Left cardiac atrium (tissue), 4 donors: ENCODE results near the gene SLC12A7. TPM values are rescaled to one million over a fixed set of nuclear protein-coding genes. Genes with fewer than 3 reads are reported as not detected.
A peak's percentile ranks its signal among the peaks of the same experiment; 100 is the strongest.
"Not testable (repeated sequence)": the region's sequence is repeated elsewhere in the genome, so short reads cannot be mapped to it uniquely, and the experiment has no call there.

Experiments
- ATAC-seq, 2 donors: fragments of 200-7000 bp; cut with Tn5 transposase; one replicate each; pipeline ENCODE4 v1.9.1; 2020; ENCODE audit warnings: mild to moderate bottlenecking in 2 of 2, moderate library complexity in 2 of 2
- DNase-seq: peaks from one replicate; pipeline ENCODE4 v3.0.0-alpha.2; 2020
- intact Hi-C, 2 donors: fragments of 100-400 bp; cut with DNase I; formaldehyde crosslinking; loops; one replicate each; pipeline versions ENCODE4 v1.14.1 to v1.15.1; 2022 to 2023
- total RNA-seq, 2 donors: library from RNA; stranded (reverse); fragmentation: NEBNext Ultra II Directional; extraction: Animal tissue kit (Norgen Biotek cat#: 25700); gene quantifications; one replicate each; pipeline ENCODE4 v1.2.1, GENCODE V29; 2021
- donor health status: DM: no; HTN: yes; CAD: no.
- donor health status: DM: no; HTN: yes; CAD: no; lungs with severe emphysema.
- donor health status: DM: yes; HTN: yes; CAD: no.
- donor health status: Dilated cardiomyopathy.

Gene SLC12A7
- total RNA-seq, 2 donors from 2014 or later: 53.7 to 54.1 TPM

DNA sequence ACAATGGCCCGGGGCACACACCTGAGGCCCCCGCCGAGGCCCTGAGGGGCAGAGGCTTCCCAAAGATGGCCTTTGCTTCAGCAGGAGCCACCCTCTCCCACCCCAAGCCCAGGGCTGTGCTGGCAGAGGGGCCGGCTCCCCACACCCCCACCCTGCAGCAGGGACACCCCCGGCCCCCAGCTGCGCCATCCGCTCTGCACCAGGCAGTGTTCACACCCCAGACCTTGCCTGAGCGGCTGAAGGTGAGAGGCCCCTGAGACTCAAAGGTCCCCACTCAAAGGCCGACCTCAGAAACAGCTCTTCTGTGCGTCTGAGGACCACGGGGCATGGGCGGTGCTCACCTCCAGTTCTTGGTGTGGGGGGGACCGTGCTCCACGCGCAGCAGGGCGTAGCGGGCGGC, 37.6 kb downstream of the SLC12A7 start:
- ATAC-seq (peak in 1 of 2 donors; percentile 7), DNase-seq (no peak)

DNA sequence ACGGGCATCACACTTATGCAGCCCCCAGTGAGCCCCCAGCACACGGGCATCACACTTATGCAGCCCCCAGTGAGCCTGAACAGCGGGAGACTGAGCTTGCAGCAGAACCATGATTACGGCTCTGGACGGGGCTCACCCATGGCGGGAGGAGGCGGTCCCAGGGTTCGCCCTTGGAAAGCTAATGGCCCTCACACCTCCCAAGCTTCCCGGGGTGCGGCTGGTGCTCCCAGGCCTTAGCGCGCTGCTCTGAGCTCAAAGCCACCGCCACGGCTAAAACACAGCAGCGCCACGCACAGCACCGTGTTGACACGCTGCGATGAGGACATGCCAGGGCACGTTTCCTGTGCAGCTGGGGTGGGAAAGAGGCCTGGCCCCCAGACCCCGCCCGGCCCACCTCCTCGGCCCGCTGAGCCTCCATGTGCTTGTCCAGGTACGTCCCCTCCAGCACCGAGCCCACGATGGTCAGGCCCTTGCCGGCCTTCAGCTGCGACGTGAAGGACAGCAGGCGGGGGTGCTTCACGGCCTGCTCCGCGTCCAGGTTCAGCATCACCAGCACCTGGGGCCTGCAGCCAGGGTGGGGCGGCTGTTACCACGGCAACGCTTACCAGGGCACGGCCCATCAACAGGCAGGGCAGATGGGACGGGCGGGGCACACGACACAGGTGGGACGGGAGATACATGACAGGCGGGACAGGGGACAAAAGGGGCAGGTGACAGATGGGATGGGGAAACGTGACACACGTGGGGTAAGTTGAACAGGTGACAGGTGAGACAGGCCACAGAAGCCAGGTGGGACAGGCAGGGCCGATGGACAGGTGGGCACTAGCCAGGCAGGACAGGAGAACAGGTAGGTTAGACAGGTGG, 38.4 kb downstream of the SLC12A7 start:
- ATAC-seq (no peak), DNase-seq (no peak)
- intact Hi-C loops: no loop called here

More for the DNA sequence above, 37.6 kb downstream of the SLC12A7 start:
- intact Hi-C loops: no loop called here

GRCh38 chr5:1069720-1070088, 42.2 kb downstream of the SLC12A7 start:
- DNase-seq (no peak), ATAC-seq (no peak)
- intact Hi-C loops: no loop called here

GRCh38 chr5:1068895-1069719, 42.8 kb downstream of the SLC12A7 start:
- DNase-seq (no peak), ATAC-seq (no peak)
- intact Hi-C loops: no loop called here

- ATAC-seq (peak; percentile 72 to 83), DNase-seq (no peak)
- intact Hi-C loops: no loop called here
Observed at GRCh38 chr5:1068204-1068894, 43.5 kb downstream of the SLC12A7 start.

DNA sequence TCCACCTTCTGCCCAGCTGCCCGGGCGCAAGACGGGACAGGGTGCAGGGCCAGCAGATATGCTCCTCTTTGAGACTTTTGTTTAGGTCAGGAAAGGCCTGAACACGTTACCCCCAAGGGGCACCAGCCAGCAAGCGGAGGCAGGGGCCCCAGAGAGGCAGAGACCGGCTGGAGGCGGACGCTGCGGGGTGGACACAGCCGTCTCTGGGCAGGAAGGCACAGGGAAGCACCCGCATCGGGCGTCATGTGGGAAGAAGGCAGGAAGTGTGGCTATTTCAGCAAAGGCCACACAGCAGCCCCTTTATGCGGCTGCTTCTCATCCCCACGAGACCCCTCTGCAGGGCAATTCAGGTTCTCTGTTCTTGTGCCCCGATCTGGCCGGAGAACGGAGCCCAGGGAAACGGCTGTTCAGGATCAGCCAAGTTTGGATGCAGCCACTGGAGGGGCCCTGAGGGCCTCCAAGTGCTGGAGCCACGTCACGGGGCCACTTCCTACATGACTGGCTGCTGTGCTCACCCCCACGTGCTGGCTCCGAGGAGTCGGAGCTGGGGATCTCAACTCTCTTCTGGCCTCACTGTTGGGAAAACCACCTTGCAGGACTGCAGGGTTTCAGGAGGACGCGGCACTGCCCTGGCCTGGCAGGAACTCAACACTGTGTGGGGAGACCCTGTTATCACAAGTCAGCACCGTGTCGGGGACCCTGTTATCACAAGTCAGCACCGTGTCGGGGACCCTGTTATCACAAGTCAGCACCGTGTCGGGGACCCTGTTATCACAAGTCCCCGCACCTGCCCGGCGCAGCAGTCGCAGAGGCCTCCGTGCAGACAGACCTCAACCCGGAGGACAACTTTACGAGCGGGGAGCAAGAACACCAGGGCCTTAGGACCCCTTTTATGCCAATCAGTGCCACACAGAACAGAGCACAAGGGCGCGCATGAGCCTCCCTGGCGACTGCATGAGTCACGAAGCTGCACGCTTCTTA, 44.4 kb downstream of the SLC12A7 start:
- ATAC-seq (peak; percentile 33 to 62), DNase-seq (no peak)
- intact Hi-C loops: no loop called here

GRCh38 chr5:1066676-1067075, 45.2 kb downstream of the SLC12A7 start:
- intact Hi-C loops: no loop called here
- no peak for ATAC-seq
- DNase-seq: no peak

DNA sequence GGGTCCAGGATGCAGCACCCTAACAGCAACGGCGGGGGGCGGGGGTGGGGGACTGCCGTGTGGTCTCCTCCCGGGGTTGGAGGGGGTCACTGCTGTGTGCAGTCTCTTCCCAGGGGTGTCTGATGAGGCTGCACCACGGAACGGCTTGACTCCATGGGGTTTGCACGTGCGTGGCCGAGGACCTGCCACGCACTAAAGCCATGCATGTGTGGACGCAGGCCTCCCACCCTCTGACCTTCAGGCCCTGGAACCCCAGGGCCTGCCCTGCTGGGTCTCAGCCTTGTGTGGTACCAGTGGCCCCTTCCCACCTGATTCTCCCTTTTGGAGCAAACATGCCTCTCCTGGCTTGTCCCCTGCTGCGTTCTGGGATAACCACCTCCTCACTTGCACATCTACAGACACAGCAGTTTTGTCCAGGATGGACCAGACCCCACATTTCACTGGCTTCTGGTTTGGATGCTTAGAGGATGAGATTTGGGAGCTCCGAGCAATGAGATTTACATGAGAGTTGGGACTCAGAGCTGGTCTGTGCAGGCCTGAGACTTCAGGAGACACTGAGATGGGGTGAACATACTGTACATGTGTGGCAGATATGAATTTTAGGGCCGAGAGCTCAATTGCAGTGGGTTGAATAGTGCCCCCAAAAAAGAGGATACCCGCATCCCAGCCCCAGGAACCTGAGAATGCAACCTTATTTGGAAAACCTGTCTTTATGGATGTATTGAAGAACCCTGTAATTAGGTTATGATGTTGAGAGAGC, 45.8 kb downstream of the SLC12A7 start:
- ATAC-seq (no peak), DNase-seq (no peak)
- intact Hi-C loops: no loop called here

- intact Hi-C loops: no loop called here
- DNase-seq: no peak
- no peak for ATAC-seq
Observed at GRCh38 chr5:1065143-1065750, 46.6 kb downstream of the SLC12A7 start.

- intact Hi-C loops: no loop called here
- ATAC-seq (no peak), DNase-seq (no peak)
Observed at GRCh38 chr5:1064383-1065142, 47.3 kb downstream of the SLC12A7 start.

GRCh38 chr5:1063661-1064382, 48.0 kb downstream of the SLC12A7 start:
- ATAC-seq (no peak), DNase-seq (no peak)
- intact Hi-C loops: no loop called here

- ATAC-seq (no peak), DNase-seq (no peak)
- intact Hi-C loops: no loop called here
Observed at GRCh38 chr5:1062761-1063568, 48.9 kb downstream of the SLC12A7 start.

DNA sequence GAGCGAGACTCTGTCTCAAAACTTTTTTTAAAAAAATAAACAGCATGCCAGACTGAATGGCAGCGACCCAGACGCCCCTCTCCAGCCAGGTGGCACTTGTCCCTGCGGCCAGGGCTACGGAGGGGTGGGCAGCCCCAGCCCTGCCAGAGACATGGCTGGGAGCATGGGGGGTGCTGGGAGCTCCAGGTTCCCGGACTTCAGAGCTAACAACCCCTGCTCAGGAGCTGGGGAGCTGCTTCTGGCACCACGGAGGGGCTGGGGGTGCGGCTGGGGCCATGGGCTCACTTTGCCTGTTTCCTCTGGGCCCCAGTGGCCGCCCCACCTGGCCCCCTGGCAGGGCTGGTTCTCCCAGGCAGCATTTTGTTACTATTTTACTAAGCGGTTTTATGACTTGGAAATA, 49.9 kb downstream of the SLC12A7 start:
- intact Hi-C loops: no loop called here
- DNase-seq (no peak), ATAC-seq (no peak)

DNA sequence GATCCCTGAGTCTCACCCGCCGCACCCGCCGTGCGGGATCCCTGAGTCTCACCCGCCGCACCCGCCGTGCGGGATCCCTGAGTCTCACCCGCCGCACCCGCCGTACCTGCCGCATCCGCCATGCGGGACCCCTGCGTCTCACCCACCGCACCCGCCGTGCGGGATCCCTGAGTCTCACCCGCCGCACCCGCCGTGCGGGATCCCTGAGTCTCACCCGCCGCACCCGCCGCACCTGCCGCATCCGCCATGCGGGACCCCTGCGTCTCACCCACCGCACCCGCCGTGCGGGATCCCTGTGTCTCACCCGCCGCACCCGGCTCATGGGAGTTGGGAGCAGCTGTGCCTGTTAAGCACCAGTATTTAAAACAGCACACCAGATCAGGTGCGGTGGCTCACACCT, 50.6 kb downstream of the SLC12A7 start:
- DNase-seq, ATAC-seq, intact Hi-C loops: not testable (repeated sequence)

GRCh38 chr5:1060535-1060981, 51.3 kb downstream of the SLC12A7 start:
- ATAC-seq: no peak
- intact Hi-C loops: no loop called here
- no peak for DNase-seq
